GM12874 (cell line): ENCODE measurements around the gene MTERF4.

Experiments used
- TF ChIP-seq, protein P1 (sequence below): IDR thresholded peaks from 2 replicates; pipeline ENCODE4 v1.5.1; 2011; ENCODE audit warnings: low read depth, mild to moderate bottlenecking, control low read depth, low read length, moderate library complexity; ENCODE audit not compliant: insufficient read depth

MTERF4 gene

DNA sequence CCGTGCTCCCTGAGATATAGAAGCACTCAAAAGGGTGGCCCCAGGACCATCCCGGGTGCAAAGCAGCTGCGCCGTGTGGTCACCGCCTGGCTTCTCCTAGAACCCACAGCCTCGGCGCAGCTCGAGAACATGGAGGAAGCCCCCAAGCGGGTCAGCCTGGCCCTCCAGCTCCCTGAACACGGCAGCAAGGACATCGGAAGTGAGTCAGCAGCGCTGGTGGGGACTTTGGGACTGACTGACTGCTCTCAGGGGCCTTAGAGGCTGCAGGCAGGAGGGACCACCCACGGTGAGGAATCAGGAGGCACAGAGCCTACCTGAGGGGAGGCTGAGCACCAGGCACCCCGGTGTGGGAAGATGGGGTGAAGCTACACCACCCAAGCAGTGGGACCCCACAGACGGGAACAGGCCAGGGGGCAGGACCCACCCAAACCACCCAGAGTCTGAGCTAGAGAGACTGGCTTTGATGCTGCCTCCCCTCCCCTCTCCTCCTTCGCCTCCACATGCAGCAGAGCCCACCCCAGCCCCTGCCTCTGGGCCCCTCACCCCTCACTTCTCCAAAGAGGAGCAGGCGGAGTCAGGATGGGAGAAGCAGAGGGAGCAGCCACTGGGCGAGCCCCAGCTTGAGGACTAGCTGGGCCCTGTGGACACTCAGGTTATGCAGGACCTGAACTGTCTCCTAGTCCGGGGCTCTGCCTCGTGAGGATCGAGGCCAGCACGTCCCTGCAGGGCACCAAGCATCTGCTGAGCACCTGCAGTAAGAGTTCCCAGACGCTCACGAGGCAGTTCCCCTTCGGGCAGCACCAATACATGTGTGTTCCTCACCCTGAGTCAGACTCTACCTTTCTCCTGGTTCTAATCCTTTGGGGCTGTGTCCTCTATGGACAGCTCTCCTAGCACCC is 28.7 kb downstream of the MTERF4 start:
- TF ChIP-seq, protein P1, sequence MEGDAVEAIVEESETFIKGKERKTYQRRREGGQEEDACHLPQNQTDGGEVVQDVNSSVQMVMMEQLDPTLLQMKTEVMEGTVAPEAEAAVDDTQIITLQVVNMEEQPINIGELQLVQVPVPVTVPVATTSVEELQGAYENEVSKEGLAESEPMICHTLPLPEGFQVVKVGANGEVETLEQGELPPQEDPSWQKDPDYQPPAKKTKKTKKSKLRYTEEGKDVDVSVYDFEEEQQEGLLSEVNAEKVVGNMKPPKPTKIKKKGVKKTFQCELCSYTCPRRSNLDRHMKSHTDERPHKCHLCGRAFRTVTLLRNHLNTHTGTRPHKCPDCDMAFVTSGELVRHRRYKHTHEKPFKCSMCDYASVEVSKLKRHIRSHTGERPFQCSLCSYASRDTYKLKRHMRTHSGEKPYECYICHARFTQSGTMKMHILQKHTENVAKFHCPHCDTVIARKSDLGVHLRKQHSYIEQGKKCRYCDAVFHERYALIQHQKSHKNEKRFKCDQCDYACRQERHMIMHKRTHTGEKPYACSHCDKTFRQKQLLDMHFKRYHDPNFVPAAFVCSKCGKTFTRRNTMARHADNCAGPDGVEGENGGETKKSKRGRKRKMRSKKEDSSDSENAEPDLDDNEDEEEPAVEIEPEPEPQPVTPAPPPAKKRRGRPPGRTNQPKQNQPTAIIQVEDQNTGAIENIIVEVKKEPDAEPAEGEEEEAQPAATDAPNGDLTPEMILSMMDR = no peak

DNA sequence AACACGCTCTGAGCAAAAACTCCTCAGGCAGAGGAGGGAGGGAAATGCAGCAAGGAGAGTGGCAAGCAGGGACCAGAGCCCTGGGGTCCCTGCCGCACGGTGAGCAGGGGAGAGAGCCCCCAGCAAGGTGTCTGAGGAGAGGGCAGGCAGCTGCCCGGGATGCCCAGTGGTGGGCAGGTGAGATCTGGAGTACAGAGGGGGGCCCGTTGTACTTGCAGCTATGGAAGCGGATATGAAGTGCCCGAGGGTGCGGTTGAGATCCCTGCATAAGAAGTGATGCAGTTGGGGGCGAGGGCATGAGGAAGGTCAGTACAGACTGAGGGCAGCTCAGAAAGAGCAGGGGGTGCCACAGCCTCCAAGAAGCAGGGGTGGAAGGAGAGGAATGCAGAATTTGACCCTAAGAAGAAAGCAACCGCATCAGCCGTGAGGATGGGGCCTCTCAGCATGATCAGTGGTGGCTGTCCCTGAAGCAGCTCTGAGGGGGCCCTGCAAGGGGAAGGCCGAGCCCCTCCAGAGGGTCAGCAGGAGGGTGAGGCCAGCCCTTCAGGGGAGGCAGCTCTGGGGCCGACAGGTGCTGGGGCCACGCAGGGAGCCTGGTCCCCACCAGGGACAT is 29.4 kb downstream of the MTERF4 start:
- TF ChIP-seq, protein P1 = no peak

DNA sequence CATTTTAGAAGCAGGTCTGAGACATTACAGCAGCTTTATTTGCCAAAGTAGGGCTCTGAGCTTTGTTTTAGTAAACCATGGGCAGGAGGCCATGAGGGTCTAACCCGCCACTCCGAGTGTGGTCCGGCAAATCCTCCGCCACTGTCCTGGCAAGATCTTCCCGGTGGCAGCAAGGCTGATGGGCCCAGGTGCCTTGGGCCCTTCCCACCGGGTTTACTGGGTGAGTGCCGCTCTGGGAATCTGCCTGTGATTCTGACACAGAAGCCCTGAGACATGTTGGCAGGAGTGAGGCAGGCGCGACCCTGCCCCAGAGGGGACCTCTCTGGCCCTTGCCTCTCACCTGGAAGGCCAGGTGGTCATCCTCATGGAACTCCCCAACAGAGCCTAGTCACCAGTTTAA is 29.9 kb downstream of the MTERF4 start:
- TF ChIP-seq, protein P1 = no peak

DNA sequence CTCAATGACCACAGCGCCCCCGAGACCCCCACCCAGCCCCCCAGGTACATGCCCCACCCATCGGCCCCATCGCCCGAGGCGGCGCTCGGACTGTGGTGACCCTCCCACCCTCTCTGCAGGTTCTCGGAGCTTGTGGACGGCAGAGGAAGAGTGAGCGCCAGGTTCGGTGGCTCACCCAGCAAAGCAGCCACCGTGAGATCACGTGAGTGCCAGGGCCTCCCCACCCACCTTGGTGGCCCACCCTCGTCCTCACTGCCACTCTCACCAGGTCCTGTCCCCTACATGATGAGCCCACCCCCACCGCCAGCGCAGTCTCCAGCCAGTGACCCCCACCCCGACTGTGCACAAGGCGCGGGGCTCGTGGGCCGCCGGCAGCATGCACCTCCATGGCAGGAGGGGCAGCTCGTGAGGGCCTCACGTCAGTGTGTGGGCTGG is 30.4 kb downstream of the MTERF4 start:
- TF ChIP-seq, protein P1 = no peak

DNA sequence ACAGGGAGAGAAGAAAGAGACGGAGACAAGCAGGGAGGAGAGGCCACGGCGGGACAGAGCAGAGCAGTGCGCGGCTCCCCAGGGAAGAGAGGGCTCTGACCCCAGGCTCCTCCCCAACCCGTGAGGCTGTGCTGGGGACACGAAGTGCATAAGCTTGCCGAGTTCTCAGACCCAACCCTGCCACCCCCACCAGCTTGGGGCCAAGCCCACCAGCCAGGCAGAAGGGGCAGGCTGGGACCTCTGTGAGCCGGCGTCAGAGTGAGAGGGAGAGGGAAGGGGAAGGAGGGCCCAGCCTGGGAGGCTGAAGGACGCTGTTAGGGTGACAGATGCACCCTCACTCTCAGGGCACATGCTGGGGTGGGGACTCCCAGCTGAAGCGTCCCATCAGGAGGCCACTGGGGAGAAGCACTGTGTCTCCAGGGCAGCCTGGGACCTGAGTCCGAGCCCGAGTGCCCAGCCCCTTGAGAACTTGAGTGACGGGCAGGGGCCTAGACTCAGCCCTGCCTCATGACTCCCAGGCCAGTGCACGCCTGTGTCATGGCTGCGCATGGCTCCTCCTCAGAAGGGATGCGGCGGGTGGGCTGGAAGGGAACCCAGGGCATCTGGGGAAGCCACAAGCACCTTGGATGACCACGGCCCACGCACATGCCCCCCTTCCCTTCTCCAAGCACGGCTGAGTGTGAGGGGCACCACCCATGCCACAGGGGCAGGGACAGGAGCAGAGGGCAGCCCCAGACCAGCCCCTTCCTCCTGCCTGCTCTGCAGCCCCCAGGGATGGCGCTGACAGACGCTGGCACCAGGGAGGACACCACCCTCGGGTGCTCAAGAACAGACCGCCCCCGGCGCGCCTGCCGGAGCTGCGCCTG is 31.0 kb downstream of the MTERF4 start:
- TF ChIP-seq, protein P1 = no peak

DNA sequence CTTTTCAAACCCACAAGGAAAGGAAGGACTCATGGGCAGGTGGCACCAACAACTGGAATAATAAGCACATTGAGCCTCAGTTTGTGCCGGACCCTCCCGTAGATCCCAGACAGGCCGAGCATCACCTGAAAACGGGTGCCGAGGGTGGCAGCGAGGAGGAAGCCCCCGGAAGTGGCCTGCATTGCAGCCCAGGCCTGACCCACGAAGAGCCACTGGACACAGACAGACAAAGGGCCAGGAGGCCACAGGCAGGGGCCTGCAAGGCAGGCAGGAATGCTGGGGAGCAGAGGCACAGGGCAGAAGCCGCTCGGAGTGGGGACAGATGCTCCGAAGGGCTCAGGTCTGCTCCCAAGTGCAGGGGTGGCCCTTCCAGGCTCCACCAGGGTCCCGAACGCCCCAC is 31.7 kb downstream of the MTERF4 start:
- TF ChIP-seq, protein P1 = no peak

DNA sequence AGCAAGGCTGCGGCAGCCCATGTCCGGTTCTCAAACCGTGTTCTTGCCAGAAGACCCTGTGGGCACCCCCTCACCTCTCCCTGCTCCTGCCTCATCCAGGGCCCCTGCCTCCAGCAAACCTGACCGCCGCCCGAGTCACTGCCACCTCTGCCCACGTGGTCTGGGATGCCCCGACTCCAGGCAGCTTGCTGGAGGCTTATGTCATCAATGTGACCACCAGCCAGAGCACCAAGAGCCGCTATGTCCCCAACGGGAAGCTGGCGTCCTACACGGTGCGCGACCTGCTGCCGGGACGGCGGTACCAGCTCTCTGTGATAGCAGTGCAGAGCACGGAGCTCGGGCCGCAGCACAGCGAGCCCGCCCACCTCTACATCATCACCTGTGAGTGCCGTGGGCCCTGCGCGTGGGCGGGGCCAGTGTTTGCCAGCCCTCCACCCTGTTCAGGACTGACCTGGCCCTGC is 32.2 kb downstream of the MTERF4 start:
- TF ChIP-seq, protein P1 = no peak
